GM23338 (cell line): Measurements from ENCODE around the gene SSTR5. TPM values are rescaled to one million over a fixed set of nuclear protein-coding genes. Genes with fewer than 3 reads are reported as not detected.

Source experiments
- ATAC-seq: fragments of 200-7000 bp; cut with Tn5 transposase; 3 replicates; pipeline ENCODE4 v1.9.1; 2020
- DNase-seq: peaks from one replicate; pipeline ENCODE4 v3.0.0-alpha.2; 2015; ENCODE audit warnings: low spot score
- H2AFZ ChIP-seq: fragments of 200-600 bp; sonication (generic); 2 replicates; pipeline ENCODE4 v1.8.0; 2016; ENCODE audit warnings: antibody characterized with exemption, mild to moderate bottlenecking, moderate library complexity
- H3F3A ChIP-seq: fragments of 200-600 bp; sonication (generic); replicated peaks from 2 replicates; pipeline ENCODE4 v1.8.0; 2017; ENCODE audit warnings: antibody characterized with exemption, mixed run types, low read depth
- H3K27ac ChIP-seq: fragments of 200-600 bp; sonication (generic); 2 replicates; pipeline ENCODE4 v1.6.1; 2016; ENCODE audit warnings: low read depth
- H3K27me3 ChIP-seq: fragments of 200-600 bp; sonication (generic); 2 replicates; pipeline ENCODE4 v1.8.0; 2016; ENCODE audit warnings: mild to moderate bottlenecking, mixed run types, moderate library complexity; ENCODE audit not compliant: insufficient read depth
- H3K36me3 ChIP-seq: fragments of 200-600 bp; sonication (generic); 2 replicates; pipeline ENCODE4 v1.8.0; 2016; ENCODE audit warnings: mild to moderate bottlenecking; ENCODE audit not compliant: insufficient read depth
- H3K4me1 ChIP-seq: fragments of 200-600 bp; sonication (generic); 2 replicates; pipeline ENCODE4 v1.8.0; 2016; ENCODE audit warnings: mild to moderate bottlenecking, moderate library complexity; ENCODE audit not compliant: insufficient read depth
- H3K4me2 ChIP-seq: fragments of 200-600 bp; sonication (generic); 2 replicates; pipeline ENCODE4 v1.7.1; 2017; ENCODE audit warnings: mixed run types
- H3K4me3 ChIP-seq: fragments of 200-600 bp; sonication (generic); 2 replicates; pipeline ENCODE4 v1.6.1; 2016; ENCODE audit warnings: mixed run types
- H3K79me2 ChIP-seq: fragments of 200-600 bp; sonication (generic); replicated peaks from 2 replicates; pipeline ENCODE4 v1.8.0; 2017; ENCODE audit warnings: mild to moderate bottlenecking; ENCODE audit not compliant: insufficient read depth
- H3K9me2 ChIP-seq: fragments of 200-600 bp; sonication (generic); 2 replicates; pipeline ENCODE4 v1.8.0; 2017; ENCODE audit not compliant: insufficient read depth
- H4K20me1 ChIP-seq: fragments of 200-600 bp; sonication (generic); replicated peaks from 2 replicates; pipeline ENCODE4 v1.8.0; 2017; ENCODE audit warnings: mild to moderate bottlenecking; ENCODE audit not compliant: insufficient read depth
- H3K27ac Mint-ChIP-seq: 2 replicates; pipeline ENCODE4 v1.8.0; 2020; ENCODE audit warnings: inconsistent platforms, mild to moderate bottlenecking, moderate library complexity, mixed read lengths
- H3K27me3 Mint-ChIP-seq: 3 replicates; pipeline ENCODE4 v1.8.0; 2022; ENCODE audit warnings: low read depth, mild to moderate bottlenecking, moderate library complexity, mixed read lengths, inconsistent platforms; ENCODE audit not compliant: insufficient read depth, poor library complexity
- H3K36me3 Mint-ChIP-seq: 3 replicates; pipeline ENCODE4 v1.8.0; 2021; ENCODE audit warnings: low read depth, mild to moderate bottlenecking, inconsistent platforms, moderate library complexity, mixed read lengths
- H3K4me1 Mint-ChIP-seq: 3 replicates; pipeline ENCODE4 v1.8.0; 2020; ENCODE audit warnings: mild to moderate bottlenecking, inconsistent platforms, mixed read lengths
- H3K4me3 Mint-ChIP-seq: 3 replicates; pipeline ENCODE4 v1.8.0; 2021; ENCODE audit warnings: moderate library complexity, mild to moderate bottlenecking, inconsistent platforms, mixed read lengths
- H3K9me3 Mint-ChIP-seq: 3 replicates; pipeline ENCODE4 v1.8.0; 2020; ENCODE audit warnings: moderate library complexity, mild to moderate bottlenecking, inconsistent platforms, mixed read lengths
- EZH2phosphoT487 ChIP-seq: fragments of 200-600 bp; sonication (generic); IDR thresholded peaks from one replicate; pipeline ENCODE4 v1.8.1; 2018; ENCODE audit warnings: antibody characterized with exemption; ENCODE audit not compliant: unreplicated experiment
- JUNB ChIP-seq: IDR thresholded peaks from one replicate; pipeline ENCODE4 v1.6.1; 2016; ENCODE audit warnings: antibody characterized with exemption; ENCODE audit not compliant: unreplicated experiment
- POLR2AphosphoS5 ChIP-seq: IDR thresholded peaks from 2 replicates; pipeline ENCODE4 v1.6.1; 2016; ENCODE audit warnings: antibody characterized with exemption, low read depth
- ZNF462 ChIP-seq: fragments of 250-450 bp; sonication (Bioruptor Pico); IDR thresholded peaks from 2 replicates; pipeline ENCODE4 v1.5.0; 2020; ENCODE audit warnings: mild to moderate bottlenecking, moderate library complexity
- polyA plus RNA-seq: library from polyadenylated mRNA; unstranded; fragments of >200 nt; fragmentation: Nextera tagmentation; extraction: Ambion mirVana; gene quantifications from 2 replicates; pipeline ENCODE4 v1.2.1, GENCODE V29; 2016
- total RNA-seq: library from RNA; depleted of rRNA; stranded (reverse); fragments of >200 nt; shearing (Covaris generic); gene quantifications from 2 replicates; pipeline ENCODE4 v1.2.3, GENCODE V29; 2014
- TF ChIP-seq, protein P1 (sequence below), 2 experiments: fragments of 200-600 bp in 1 of 2; sonication (generic) in 1 of 2; conservative IDR thresholded peaks; 2 replicates each; pipeline versions ENCODE4 v1.5.1 to v1.6.1; 2016 to 2017; ENCODE audit warnings: antibody characterized with exemption in 2 of 2, low read depth in 2 of 2, mild to moderate bottlenecking in 2 of 2, moderate library complexity in 1 of 2

The SSTR5 gene
- total and polyA plus RNA-seq, 2 experiments from 2014 or later, result 0.60 to 1.0 TPM

GRCh38 chr16:1113889-1114526 is 41.5 kb downstream of the SSTR5 start (continued):
- no peak for TF ChIP-seq ZNF462 (CRISPR knock-in tag)
- TF ChIP-seq JUNB, result no peak
- TF ChIP-seq, protein P1, sequence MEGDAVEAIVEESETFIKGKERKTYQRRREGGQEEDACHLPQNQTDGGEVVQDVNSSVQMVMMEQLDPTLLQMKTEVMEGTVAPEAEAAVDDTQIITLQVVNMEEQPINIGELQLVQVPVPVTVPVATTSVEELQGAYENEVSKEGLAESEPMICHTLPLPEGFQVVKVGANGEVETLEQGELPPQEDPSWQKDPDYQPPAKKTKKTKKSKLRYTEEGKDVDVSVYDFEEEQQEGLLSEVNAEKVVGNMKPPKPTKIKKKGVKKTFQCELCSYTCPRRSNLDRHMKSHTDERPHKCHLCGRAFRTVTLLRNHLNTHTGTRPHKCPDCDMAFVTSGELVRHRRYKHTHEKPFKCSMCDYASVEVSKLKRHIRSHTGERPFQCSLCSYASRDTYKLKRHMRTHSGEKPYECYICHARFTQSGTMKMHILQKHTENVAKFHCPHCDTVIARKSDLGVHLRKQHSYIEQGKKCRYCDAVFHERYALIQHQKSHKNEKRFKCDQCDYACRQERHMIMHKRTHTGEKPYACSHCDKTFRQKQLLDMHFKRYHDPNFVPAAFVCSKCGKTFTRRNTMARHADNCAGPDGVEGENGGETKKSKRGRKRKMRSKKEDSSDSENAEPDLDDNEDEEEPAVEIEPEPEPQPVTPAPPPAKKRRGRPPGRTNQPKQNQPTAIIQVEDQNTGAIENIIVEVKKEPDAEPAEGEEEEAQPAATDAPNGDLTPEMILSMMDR (conservative IDR thresholded peaks at IDR 0.05; ENCODE audit: low read depth in 2 of 2), result no peak
- no peak for TF ChIP-seq POLR2AphosphoS5

- H3K27me3 Mint-ChIP-seq, result no peaks in the 10 kb centered on the region
- H3K27me3 ChIP-seq, result no peaks in the 10 kb centered on the region
- no peak overlapping the region for H3K27ac ChIP-seq
- ATAC-seq (no peak), DNase-seq (no peak)
- no peaks in the 10 kb centered on the region for H4K20me1 ChIP-seq
- H3K4me1 ChIP-seq, result no peaks in the 10 kb centered on the region
- no peak overlapping the region for H3K4me2 ChIP-seq
- no peak overlapping the region for H2AFZ ChIP-seq
- no peaks in the 10 kb centered on the region for H3K36me3 Mint-ChIP-seq
- no peaks in the 10 kb centered on the region for H3K4me1 Mint-ChIP-seq
- H3K4me3 Mint-ChIP-seq, result no peak overlapping the region
- no peaks in the 10 kb centered on the region for H3K36me3 ChIP-seq
- H3F3A ChIP-seq, result no peaks in the 10 kb centered on the region
- H3K9me3 Mint-ChIP-seq, result no peaks in the 10 kb centered on the region
- no peaks in the 10 kb centered on the region for H3K9me2 ChIP-seq
- no peak overlapping the region for H3K4me3 ChIP-seq
- no peak overlapping the region for H3K27ac Mint-ChIP-seq
- H3K79me2 ChIP-seq, result no peaks in the 10 kb centered on the region
- TF ChIP-seq EZH2phosphoT487 (no peak), ZNF462 (CRISPR knock-in tag) (no peak)
Observed at GRCh38 chr16:1116693-1117077, 44.1 kb downstream of the SSTR5 start.
